ENCODE data around the gene BSN.

DNA sequence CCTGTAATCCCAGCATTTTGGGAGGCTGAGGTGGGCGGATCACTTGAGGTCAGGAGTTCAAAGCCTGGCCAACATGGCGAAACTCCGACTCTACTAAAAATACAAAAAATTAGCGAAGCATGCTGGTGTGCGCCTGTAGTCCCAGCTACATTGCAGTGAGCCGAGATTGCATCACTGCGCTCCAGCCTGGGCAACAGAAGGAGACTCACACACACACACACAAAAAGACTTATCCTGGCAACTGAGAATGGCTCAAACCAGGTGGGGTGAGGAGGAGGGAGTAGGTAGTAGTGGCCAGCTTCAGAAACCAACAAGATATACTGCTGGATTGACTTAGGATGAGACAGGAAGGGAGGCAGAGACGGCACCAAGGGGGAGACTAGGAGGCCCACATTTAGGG, 66.5 kb downstream of the BSN start:
- TF ChIP-seq, protein P1, sequence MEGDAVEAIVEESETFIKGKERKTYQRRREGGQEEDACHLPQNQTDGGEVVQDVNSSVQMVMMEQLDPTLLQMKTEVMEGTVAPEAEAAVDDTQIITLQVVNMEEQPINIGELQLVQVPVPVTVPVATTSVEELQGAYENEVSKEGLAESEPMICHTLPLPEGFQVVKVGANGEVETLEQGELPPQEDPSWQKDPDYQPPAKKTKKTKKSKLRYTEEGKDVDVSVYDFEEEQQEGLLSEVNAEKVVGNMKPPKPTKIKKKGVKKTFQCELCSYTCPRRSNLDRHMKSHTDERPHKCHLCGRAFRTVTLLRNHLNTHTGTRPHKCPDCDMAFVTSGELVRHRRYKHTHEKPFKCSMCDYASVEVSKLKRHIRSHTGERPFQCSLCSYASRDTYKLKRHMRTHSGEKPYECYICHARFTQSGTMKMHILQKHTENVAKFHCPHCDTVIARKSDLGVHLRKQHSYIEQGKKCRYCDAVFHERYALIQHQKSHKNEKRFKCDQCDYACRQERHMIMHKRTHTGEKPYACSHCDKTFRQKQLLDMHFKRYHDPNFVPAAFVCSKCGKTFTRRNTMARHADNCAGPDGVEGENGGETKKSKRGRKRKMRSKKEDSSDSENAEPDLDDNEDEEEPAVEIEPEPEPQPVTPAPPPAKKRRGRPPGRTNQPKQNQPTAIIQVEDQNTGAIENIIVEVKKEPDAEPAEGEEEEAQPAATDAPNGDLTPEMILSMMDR (IDR thresholded peaks at IDR 0.05) = no peak
- no peak for TF ChIP-seq POLR2A (IDR thresholded peaks at IDR 0.05)
